HS-27A (cell line): ENCODE data around the gene RB1.
"Not testable (repeated sequence)": the region's sequence is repeated elsewhere in the genome, so short reads cannot be mapped to it uniquely, and the experiment has no call there.

Source experiments
- DNase-seq: peaks from one replicate; pipeline ENCODE4 v3.0.0-alpha.2; 2012; ENCODE audit warnings: low read depth, missing footprints

RB1 gene

DNA sequence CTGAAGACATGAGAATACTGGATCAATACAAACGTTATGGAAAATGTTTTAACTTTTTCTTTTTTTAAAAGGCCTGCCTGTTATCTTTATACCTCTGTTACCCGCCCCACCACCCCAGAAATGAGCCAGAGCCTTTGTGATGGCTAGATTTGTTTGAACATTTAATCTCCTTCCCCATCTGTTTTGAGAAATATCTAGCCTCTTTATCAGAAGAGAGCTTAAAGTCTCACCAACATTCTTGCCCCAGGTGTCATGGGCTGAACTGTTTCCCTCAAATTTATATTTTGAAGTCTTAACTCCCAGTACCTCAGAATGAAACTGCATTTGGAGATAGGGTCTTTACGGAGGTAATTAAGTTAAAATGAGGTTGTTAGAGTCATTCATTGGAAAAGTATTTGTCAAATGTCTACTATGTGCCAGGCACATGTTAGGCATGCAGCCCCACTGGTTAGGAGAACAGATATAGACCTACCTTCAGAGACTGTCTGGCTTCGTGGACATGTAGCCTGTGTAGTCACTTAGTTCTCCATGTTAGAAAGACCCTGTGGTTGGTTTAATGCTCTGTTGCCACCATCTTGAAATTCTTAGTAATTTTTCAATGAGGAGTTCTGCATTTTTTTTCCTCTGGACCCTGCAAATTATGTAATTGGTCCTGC, 6.3 kb upstream of the RB1 start:
- no peak for DNase-seq

DNA sequence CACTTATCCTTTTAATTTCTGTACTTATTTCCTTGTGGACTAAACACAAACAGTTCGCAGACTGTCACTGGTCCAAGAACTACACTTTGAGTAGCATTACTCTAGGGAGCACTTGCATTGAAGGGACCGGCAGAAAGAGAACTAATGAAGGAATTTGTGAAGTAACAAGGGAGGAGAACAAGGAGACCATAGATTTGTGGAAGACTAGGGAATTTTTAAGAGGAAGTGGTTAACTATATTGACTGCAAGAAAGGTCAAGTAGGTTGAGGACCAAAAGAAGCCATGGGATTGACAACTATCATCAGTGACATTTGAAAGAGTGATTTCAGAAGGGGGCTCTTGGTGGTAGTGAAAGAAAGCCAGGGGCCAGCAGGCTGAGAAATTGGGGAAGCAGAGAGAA, 4.0 kb upstream of the RB1 start:
- no peak for DNase-seq

DNA sequence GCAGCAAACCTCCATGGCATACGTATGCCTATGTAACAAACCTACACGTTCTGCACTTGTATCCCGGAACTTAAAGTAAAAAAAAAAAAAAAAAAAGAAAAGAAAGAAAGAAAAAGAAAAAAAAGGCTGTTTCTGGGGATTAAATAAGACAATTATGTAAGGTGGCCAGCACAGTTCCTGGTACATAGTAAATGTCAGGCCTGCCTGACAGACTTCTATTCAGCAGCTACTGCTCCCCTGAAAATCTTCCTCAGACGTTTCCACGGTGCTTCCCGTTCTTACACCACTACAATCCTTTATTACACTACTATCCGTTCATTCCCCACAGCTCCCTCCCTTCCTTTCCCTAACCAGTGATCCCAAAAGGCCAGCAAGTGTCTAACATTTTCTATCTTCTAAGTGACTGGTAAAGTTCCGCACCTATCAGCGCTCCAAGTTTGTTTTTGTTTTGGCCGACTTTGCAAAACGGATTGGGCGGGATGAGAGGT, 636 bp upstream of the RB1 start:
- peak; percentile 33 for DNase-seq

DNA sequence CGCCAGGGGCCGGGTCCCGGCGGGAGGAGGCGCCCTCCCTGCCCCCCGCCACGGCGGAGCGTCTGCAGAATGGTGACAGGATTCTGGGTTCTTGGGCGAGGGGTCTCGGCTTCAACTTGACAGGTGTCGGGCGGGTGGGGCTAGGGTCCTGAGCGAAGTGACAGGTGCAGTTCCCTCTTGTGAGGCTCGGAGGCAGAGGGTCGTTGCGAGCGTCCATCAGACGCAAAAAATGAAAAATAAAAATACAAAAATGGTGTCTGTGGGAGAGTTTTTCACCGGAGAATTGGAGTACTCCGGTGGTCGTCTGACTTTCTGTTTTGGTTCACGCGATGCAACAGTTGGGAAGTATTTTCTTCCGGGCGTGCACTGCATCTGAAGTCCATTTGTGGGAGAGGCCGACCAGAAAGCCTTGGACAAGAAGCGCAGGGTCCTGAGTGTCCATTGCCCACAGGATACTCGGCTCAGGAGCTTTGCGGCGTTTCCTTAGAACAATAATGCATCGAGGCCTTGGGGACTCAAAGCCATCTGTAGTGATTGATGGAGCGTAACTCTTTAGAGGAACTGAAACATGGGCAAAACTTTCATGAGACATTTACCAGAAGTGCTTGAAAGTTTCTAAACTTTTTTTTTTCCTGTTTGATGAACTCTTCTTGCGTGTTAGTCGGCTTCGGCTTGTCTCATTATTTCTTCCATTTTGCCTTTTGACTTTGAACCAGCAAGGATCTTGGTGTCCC, 759 bp downstream of the RB1 start:
- DNase-seq: no peak

DNA sequence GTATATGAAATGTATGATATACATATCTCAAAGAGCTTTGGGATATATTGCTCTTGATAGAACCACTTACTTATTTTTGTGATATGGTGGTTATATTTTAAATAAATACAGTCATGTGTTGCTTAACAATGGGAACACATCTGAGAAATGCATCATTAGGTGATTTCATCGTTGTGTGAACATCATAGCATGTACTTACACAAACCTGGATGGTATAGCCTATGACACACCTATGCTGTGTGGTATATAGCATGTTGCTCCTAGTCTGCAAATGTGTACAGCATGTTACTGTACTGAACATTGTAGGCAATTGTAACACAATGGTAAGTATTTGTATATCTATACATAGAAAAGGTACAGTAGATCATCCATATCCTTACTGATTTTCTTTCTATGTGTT, 7.7 kb downstream of the RB1 start:
- no peak for DNase-seq

- DNase-seq: no peak
Observed at GRCh38 chr13:48315969-48316650, 12.6 kb downstream of the RB1 start.

GRCh38 chr13:48316826-48317510, 13.4 kb downstream of the RB1 start:
- DNase-seq: no peak

DNA sequence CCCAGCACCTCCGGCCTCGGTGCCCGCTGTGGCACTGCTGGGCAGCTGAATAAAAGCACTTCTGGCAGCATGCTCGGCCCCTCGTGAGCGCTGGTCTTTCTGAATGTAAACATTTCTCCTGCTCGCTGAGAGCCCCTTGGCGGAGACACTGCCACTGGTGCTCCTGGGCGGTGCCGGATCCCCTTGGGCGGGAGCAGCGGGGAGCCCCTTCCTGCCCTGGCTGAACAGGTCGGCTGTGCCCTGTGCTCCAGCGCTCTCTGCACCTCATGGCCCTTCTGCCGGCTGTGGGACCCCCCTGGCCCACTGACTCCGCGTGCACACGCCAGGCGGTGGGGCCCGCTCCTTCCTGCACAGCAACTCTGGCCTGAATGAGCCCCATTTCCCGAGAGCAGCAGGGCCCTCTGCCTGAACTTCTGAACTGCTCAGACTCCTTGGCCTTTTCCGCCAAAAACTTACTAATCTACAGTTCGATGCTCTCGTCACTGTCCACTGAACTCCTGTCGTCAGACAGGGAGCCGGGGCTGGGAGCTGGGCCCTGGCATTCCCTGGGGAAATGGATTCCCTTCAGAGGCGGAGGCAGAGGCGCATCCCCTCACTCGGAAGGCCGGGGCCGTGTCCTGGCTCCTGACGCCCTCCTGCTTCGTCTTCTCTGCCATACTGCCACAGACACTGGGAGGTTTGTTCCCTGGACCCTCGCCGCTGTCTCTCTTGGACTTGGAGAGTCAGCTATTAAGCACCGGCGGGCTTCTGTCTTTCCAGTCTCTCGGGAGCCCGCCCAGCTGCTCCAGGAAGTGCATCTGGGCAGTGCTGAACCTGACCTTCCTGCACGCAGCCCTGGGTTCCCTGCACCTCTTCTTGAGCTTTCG, 14.2 kb downstream of the RB1 start:
- DNase-seq: no peak

DNA sequence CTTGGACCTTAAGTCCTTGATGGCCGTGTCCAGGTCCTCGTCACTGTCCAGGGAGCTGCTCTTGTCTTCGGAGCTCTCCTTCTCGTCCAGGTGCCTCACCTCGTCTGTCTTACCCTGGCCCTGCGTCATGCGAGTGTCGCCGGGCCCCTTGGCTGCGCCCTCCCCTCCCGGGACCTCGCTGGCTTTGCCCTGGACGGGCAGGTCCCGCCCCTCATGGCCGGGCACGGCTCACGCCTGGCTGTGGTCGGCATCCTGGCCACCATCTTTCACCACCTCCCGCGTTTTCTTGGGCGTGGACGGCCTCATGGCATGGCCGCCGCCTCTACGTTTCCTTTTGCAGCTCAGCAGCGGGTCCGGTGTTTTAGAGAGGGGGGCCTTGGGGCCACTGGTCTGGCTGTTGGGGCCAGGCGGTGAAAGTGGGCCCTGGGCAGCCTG, 14.8 kb downstream of the RB1 start:
- DNase-seq: no peak

DNA sequence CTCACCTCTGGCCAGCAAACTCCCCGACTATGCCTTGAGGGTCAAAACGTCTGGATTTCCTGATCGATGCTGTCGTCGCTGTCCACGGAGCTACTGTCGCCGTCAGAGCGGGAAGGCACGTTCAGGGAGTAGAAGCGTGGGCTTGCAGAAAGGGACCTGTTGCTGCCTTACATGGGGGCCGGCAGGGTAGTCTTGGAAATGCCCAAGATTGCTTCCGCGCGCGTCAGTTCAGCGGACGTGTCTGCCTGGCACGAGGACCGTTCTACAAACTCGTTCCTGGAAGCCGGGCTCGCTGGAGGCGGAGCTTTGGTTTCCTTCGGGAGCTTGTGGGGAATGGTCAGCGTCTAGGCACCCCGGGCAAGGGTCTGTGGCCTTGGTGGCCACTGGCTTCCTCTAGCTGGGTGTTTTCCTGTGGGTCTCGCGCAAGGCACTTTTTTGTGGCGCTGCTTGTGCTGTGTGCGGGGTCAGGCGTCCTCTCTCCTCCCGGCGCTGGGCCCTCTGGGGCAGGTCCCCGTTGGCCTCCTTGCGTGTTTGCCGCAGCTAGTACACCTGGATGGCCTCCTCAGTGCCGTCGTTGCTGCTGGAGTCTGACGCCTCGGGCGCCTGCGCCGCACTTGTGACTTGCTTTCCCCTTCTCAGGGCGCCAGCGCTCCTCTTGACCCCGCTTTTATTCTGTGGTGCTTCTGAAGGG, 15.4 kb downstream of the RB1 start:
- DNase-seq: no peak

DNA sequence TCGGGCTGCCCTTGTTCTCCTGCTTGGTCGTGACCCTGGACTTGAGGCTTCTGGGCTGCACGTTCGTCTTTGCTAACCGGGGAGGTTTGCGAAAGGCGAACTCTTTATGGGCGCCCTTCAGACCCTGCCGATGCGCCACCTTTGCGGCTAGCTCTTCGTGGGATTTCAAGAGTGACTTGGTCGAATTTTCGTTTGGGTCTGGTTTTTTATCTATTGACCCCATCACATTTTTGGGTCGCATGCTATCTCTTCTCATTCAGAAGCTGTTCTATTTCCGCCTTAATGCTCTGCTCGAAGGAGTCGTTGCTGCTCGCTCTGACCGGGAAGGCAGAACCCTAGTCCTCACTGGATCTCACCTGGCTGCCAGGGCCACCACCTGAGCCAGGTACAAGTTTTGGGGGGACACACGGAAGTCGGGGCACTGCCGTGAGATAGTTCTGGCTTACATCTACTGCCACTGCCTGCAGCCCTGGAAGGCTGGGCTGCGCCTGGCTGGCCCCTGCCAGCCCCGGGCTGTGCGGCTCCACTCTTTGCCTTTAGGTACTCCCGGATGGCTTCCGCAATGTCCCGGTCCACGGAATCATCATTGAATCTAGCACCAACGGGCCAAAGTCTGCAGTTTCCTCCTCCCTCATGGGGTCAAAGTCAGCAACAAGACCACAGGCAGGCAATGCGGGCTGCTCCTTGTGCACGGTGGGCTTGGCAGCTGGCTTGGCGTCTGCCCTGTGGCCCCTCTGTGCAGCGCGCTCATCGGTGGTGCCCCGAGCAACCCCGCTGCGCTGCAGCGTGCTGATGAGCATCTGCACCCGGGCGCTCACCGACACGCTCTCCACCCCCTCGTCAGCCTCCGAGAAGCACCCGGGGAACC, 16.2 kb downstream of the RB1 start:
- DNase-seq: no peak

DNA sequence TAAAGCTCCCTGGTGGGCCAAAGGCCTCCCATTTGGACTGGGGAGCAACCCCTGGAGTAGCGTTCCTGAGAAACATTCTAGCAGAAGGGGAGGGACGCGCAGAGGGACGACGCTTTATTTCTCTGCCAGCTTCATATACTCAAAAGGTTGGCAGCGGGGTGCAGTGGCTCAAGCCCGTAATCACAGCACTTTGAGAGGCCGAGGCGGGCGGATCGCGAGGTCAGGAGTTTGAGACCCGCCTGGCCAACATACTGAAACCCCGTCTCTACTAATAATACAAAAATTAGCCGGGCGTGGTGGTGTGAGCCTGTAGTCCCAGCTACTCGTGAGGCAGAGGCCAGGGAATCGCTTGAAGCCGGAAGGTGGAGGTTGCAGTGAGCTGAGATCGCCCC, 16.8 kb downstream of the RB1 start:
- DNase-seq: no peak

DNA sequence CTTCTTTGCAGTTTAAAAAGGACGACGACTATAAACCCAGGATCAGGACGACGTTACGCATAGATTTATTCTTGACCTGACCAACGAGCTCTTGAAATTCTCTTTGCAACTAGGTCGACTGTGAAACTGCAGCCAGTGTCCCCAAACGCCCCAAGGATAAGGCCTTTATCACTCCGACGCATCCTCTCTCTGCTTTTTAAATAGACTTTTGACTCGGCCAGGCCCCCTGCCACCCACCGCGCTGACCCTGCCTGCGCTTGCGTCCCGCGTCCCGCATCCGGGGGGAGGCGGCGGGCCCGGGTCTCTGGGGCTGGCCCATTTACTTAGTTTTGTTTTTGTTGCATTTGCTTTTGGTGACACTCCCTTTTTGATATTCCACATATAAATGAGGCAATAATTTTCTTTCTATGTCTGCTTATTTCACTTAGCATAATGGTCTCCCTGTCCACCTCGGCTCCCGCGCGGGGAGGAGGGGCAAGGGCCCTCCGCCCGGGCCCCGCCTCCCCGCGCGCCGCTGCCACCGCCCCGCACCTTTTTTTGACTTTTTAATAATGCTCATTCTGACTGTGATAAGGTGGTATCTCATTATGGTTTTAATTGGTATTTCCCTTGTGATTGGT, 17.4 kb downstream of the RB1 start:
- no peak for DNase-seq

DNA sequence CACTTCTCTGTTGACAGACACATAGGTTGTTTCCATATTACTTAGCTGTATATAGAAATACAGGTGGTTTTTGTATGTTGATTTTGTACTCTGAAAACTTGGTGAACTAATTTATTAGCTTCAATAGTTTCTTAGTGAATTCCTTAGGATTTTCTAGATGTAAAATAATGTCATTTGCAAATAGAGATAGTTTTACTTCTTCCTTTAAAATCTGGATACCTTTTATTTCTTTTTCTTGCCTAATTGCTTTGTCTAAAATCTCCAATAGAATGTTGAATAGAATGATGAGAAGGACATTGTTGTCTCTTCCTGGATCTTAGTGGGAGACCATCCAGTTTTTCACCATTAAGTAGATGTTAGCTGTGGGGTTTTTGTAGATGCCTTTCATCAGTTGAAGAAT, 18.7 kb downstream of the RB1 start:
- no peak for DNase-seq

DNA sequence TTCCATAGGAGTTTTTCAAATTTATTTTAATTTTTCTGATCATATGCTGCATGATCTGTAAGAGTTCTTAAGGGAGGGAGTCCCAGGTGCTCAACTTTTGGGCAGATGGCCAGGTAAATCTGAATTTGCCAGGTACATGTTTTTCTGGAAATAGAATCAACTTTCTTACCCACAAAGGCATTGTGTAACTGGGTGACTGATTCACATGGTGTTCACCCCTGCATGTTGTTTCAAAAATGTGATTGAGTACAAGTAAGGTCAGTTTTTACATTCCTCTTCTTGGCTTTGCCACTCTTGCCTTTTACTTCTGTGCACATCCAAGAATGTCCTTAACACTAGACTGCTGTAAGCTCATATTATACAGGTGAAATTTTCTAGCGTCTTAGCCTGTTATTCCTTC, 30.4 kb downstream of the RB1 start:
- DNase-seq: no peak

- no peak for DNase-seq
Observed at GRCh38 chr13:48334534-48335127, 31.1 kb downstream of the RB1 start.

DNA sequence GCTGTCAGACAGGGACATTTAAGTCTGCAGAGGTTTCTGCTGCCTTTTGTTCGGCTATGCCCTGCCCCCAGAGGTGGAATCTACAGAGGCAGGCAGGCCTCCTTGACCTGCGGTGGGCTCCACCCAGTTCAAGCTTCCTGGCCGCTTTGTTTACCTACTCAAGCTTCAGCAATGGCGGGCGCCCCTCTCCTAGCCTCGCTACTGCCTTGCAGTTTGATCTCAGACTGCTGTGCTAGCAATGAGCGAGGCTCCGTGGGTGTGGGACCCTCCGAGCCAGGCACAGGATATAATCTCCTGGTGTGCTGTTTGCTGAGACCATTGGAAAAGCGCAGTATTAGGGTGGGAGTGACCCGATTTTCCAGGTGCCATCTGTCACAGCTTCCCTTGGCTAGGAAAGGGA, 35.6 kb downstream of the RB1 start:
- DNase-seq: not testable (repeated sequence)

DNA sequence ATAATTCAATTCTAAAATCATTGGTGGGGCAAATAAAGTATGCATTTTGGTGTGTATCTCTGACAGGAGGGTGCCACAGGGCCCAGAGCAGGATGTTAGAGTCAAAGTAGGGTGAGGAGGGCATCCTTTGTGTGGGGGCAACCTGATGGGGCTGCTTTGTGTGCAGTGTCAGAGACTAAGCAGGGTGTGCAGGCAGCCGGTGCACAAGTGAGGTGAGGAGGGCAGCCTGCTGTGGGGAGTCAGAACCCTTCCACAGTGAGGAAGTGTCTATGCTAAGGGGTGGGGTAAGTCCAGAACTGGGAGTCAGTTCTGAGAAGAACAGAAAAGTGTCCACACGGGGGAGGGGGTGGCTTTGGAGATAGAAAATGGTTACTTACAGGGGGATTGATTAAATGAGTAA, 40.7 kb downstream of the RB1 start:
- DNase-seq: no peak

GRCh38 chr13:48346583-48346982, 43.0 kb downstream of the RB1 start:
- DNase-seq: no peak
